Mesenchymal stem cell (in vitro differentiated cells and primary cell): ENCODE results near the gene SLC35A3.

Experiments used
- DNase-seq: peaks from one replicate; pipeline ENCODE4 v3.0.0-alpha.2; 2013
- H2AFZ ChIP-seq: one replicate; pipeline ENCODE4 v1.6.1; 2013; ENCODE audit warnings: low read depth, mild to moderate bottlenecking, control low read depth, inconsistent platforms, low read length, moderate library complexity
- H2AK5ac ChIP-seq: 2 replicates; pipeline ENCODE4 v1.6.1; 2013; ENCODE audit warnings: low read length, moderate library complexity, mild to moderate bottlenecking, inconsistent platforms; ENCODE audit not compliant: severe bottlenecking
- H2BK120ac ChIP-seq: one replicate; pipeline ENCODE4 v1.6.1; 2013; ENCODE audit warnings: low read depth, mild to moderate bottlenecking, inconsistent platforms, low read length, moderate library complexity
- H2BK12ac ChIP-seq, 2 experiments: one replicate each; pipeline ENCODE4 v1.6.1; 2013; ENCODE audit warnings: inconsistent platforms in 2 of 2, low read length in 2 of 2, mild to moderate bottlenecking in 2 of 2, moderate library complexity in 2 of 2, control low read depth in 1 of 2
- H2BK15ac ChIP-seq: one replicate; pipeline ENCODE4 v1.6.1; 2013; ENCODE audit warnings: mild to moderate bottlenecking, low read depth, inconsistent platforms; ENCODE audit not compliant: poor library complexity, severe bottlenecking
- H2BK5ac ChIP-seq: 2 replicates; pipeline ENCODE4 v1.6.1; 2013; ENCODE audit warnings: low read depth, mild to moderate bottlenecking, low read length, control low read depth, inconsistent platforms; ENCODE audit not compliant: poor library complexity, severe bottlenecking
- H3K14ac ChIP-seq, 2 experiments: one replicate each; pipeline ENCODE4 v1.6.1; 2013; ENCODE audit warnings: inconsistent platforms in 2 of 2, low read length in 2 of 2, control low read depth in 1 of 2, mild to moderate bottlenecking in 1 of 2, moderate library complexity in 1 of 2
- H3K18ac ChIP-seq, 2 experiments: one replicate each; pipeline ENCODE4 v1.6.1; 2013; ENCODE audit warnings: inconsistent platforms in 2 of 2, low read length in 2 of 2, control low read depth in 1 of 2, low read depth in 1 of 2, mild to moderate bottlenecking in 1 of 2
- H3K23ac ChIP-seq, 2 experiments: one replicate each; pipeline ENCODE4 v1.6.1; 2013; ENCODE audit warnings: inconsistent platforms in 2 of 2, low read length in 2 of 2, mild to moderate bottlenecking in 2 of 2, moderate library complexity in 2 of 2, control low read depth in 1 of 2
- H3K27ac ChIP-seq: 2 replicates; pipeline ENCODE4 v1.5.1; 2013; ENCODE audit warnings: mild to moderate bottlenecking, moderate library complexity, low read length, control low read depth, inconsistent platforms; ENCODE audit not compliant: poor library complexity, severe bottlenecking
- H3K27me3 ChIP-seq, 2 experiments: 2 replicates each; pipeline versions ENCODE4 v1.6.1 to v1.7.0; 2013; ENCODE audit warnings: low read length in 2 of 2, mild to moderate bottlenecking in 2 of 2, moderate library complexity in 2 of 2, control low read depth in 1 of 2, inconsistent platforms in 1 of 2; ENCODE audit not compliant: control insufficient read depth in 1 of 2, insufficient read depth in 1 of 2
- H3K36me3 ChIP-seq, 2 experiments: 2 replicates each; pipeline versions ENCODE4 v1.6.1 to v1.7.0; 2013; ENCODE audit warnings: low read length in 2 of 2, control low read depth in 1 of 2, inconsistent platforms in 1 of 2, low read depth in 1 of 2, mild to moderate bottlenecking in 1 of 2; ENCODE audit not compliant: insufficient read depth in 2 of 2, control insufficient read depth in 1 of 2
- H3K4ac ChIP-seq, 2 experiments: one replicate each; pipeline ENCODE4 v1.6.1; 2013; ENCODE audit warnings: inconsistent platforms in 2 of 2, low read length in 2 of 2, mild to moderate bottlenecking in 2 of 2, moderate library complexity in 2 of 2, control low read depth in 1 of 2, low read depth in 1 of 2
- H3K4me1 ChIP-seq: 2 replicates; pipeline ENCODE4 v1.6.1; 2013; ENCODE audit warnings: low read depth, low read length, control low read depth; ENCODE audit not compliant: control insufficient read depth, insufficient read depth
- H3K4me2 ChIP-seq: 2 replicates; pipeline ENCODE4 v1.6.1; 2013; ENCODE audit warnings: low read length, mild to moderate bottlenecking, inconsistent platforms; ENCODE audit not compliant: poor library complexity, severe bottlenecking
- H3K4me3 ChIP-seq, 2 experiments: 2 replicates each; pipeline versions ENCODE4 v1.5.1 to v1.7.0; 2013; ENCODE audit warnings: low read length in 2 of 2, mild to moderate bottlenecking in 2 of 2, control low read depth in 1 of 2, low read depth in 1 of 2; ENCODE audit not compliant: insufficient read depth in 1 of 2
- H3K79me1 ChIP-seq: replicated peaks from 2 replicates; pipeline ENCODE4 v1.6.1; 2013; ENCODE audit warnings: mild to moderate bottlenecking, control low read depth, low read length, inconsistent platforms; ENCODE audit not compliant: poor library complexity, severe bottlenecking
- H3K9ac ChIP-seq: 2 replicates; pipeline ENCODE4 v1.7.0; 2013; ENCODE audit warnings: mild to moderate bottlenecking, low read length, moderate library complexity
- H3K9me3 ChIP-seq: 2 replicates; pipeline ENCODE4 v1.7.0; 2013; ENCODE audit warnings: mild to moderate bottlenecking, low read length; ENCODE audit not compliant: control insufficient read depth
- H4K8ac ChIP-seq: one replicate; pipeline ENCODE4 v1.6.1; 2013; ENCODE audit warnings: inconsistent platforms, mild to moderate bottlenecking, low read length, moderate library complexity
- H4K91ac ChIP-seq: one replicate; pipeline ENCODE4 v1.6.1; 2013; ENCODE audit warnings: mild to moderate bottlenecking, low read length, inconsistent platforms
- WGBS: methylation state at CpG from one replicate; pipeline ENCODE4 v1.1.7; 2013; ENCODE audit warnings: mixed read lengths; 5-methylcytosine and 5-hydroxymethylcytosine counted together

Gene SLC35A3

GRCh38 chr1:100023482-100023881, 53.7 kb downstream of the SLC35A3 start:
- H4K8ac ChIP-seq: no peak overlapping the region
- H3K4ac ChIP-seq: no peak overlapping the region
- no peaks in the 10 kb centered on the region for H3K9me3 ChIP-seq
- no peak overlapping the region for H2BK15ac ChIP-seq
- no peak overlapping the region for H2BK120ac ChIP-seq
- H2AFZ ChIP-seq: no peak overlapping the region
- no peak overlapping the region for H4K91ac ChIP-seq
- no peak overlapping the region for H3K18ac ChIP-seq
- H3K4me2 ChIP-seq: no peak overlapping the region
- no peaks in the 10 kb centered on the region for H3K27me3 ChIP-seq
- H3K36me3 ChIP-seq: peaks cover 0 to 15% of the 10 kb centered on the region in 2 experiments
- no peak overlapping the region for H2AK5ac ChIP-seq
- no peaks in the 10 kb centered on the region for H3K4me1 ChIP-seq
- no peak overlapping the region for H3K4me3 ChIP-seq
- no peak overlapping the region for H2BK12ac ChIP-seq
- H2BK5ac ChIP-seq: no peak overlapping the region
- peaks cover 2% of the 10 kb centered on the region for H3K79me1 ChIP-seq
- H3K9ac ChIP-seq: no peak overlapping the region
- H3K23ac ChIP-seq: no peak overlapping the region
- no peak for DNase-seq
- no peak overlapping the region for H3K14ac ChIP-seq
- H3K27ac ChIP-seq: no peak overlapping the region
- 93% methylated on average over 5 of the region's 6 CpGs for WGBS

DNA sequence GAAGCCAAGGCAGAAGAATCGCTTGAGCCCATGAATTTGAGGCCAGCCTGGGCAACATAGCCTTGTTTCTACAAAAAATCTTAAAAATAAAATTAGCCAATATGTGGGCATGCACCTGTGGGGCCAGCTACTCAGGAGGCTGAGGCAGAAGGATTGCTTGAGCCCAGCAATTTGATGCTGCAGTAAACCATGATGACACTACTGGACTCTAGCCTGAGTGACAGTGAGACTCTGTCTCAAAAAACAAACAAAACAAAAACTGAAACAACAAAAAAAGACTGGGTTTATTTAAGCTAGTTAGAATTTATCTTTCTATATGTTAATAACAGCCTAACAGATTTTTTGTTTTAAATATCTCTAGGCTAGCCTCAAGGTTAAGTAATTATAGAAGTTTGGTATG, 57.4 kb downstream of the SLC35A3 start:
- Histone ChIP-seq H3K23ac (no peak overlapping the region), H3K14ac (no peak overlapping the region), H3K79me1 (peaks cover 3% of the 10 kb centered on the region), H3K36me3 (peaks cover 0 to 4% of the 10 kb centered on the region in 2 experiments), H3K27ac (no peak overlapping the region), H3K4me1 (no peaks in the 10 kb centered on the region), H3K4ac (no peak overlapping the region), H3K9ac (no peak overlapping the region), H2AFZ (no peak overlapping the region), H2BK5ac (no peak overlapping the region), H3K4me2 (no peak overlapping the region), H3K4me3 (no peak overlapping the region), H2AK5ac (no peak overlapping the region), H4K91ac (no peak overlapping the region), H2BK120ac (no peak overlapping the region), H2BK15ac (no peak overlapping the region), H2BK12ac (no peak overlapping the region), H4K8ac (no peak overlapping the region), H3K18ac (no peak overlapping the region), H3K9me3 (no peaks in the 10 kb centered on the region), H3K27me3 (no peaks in the 10 kb centered on the region)
- DNase-seq: no peak
- 88% methylated on average over 1 of the region's 1 CpG for WGBS

DNA sequence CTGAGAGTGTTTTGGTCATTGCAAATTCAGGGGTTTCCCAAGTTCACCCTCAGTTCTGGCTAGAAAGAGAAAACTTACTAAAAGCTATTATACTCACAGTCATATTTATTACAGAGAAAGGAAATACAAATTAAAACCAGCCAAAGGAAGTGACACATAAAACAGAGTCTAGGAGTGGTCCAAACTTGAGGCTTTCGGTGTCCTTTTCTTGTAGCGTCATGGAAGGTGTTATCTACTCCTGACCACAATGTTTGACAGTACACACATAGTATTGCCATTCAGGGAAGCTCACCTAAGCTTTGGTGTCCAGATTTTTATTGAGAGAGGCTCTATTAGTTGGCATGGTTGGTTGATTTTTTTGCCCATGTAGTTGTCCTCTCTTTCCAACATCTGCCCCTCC, 59.0 kb downstream of the SLC35A3 start:
- H3K36me3 ChIP-seq: peaks cover 0 to 4% of the 10 kb centered on the region in 2 experiments
- H3K14ac ChIP-seq: no peak overlapping the region
- no peak overlapping the region for H2BK5ac ChIP-seq
- no peak overlapping the region for H3K27ac ChIP-seq
- no peak overlapping the region for H2BK12ac ChIP-seq
- no peak overlapping the region for H2AFZ ChIP-seq
- no peak overlapping the region for H2BK15ac ChIP-seq
- H3K9me3 ChIP-seq: no peaks in the 10 kb centered on the region
- H3K18ac ChIP-seq: no peak overlapping the region
- H3K23ac ChIP-seq: no peak overlapping the region
- H3K4me1 ChIP-seq: no peaks in the 10 kb centered on the region
- H3K4ac ChIP-seq: no peak overlapping the region
- no peak overlapping the region for H3K9ac ChIP-seq
- WGBS: 100% methylated on average over 2 of the region's 2 CpGs
- no peak overlapping the region for H2BK120ac ChIP-seq
- H3K79me1 ChIP-seq: peaks cover 2% of the 10 kb centered on the region
- no peak overlapping the region for H4K91ac ChIP-seq
- H3K4me2 ChIP-seq: no peak overlapping the region
- DNase-seq: no peak
- H3K4me3 ChIP-seq: no peak overlapping the region
- H3K27me3 ChIP-seq: no peaks in the 10 kb centered on the region
- H2AK5ac ChIP-seq: no peak overlapping the region
- H4K8ac ChIP-seq: no peak overlapping the region

- no peaks in the 10 kb centered on the region for H3K4me1 ChIP-seq
- H2BK15ac ChIP-seq: no peak overlapping the region
- no peak overlapping the region for H3K23ac ChIP-seq
- H3K4me2 ChIP-seq: no peak overlapping the region
- peak; percentile 54 for DNase-seq
- H2BK5ac ChIP-seq: no peak overlapping the region
- H3K9me3 ChIP-seq: no peaks in the 10 kb centered on the region
- H3K27ac ChIP-seq: no peak overlapping the region
- H4K8ac ChIP-seq: no peak overlapping the region
- no peak overlapping the region for H3K9ac ChIP-seq
- H3K27me3 ChIP-seq: no peaks in the 10 kb centered on the region
- H2BK12ac ChIP-seq: no peak overlapping the region
- no peak overlapping the region for H2AK5ac ChIP-seq
- peaks cover 6% of the 10 kb centered on the region for H3K79me1 ChIP-seq
- no peak overlapping the region for H2AFZ ChIP-seq
- no peak overlapping the region for H4K91ac ChIP-seq
- no peak overlapping the region for H2BK120ac ChIP-seq
- H3K18ac ChIP-seq: no peak overlapping the region
- no peak overlapping the region for H3K14ac ChIP-seq
- no peak overlapping the region for H3K4me3 ChIP-seq
- peaks cover 0 to 3% of the 10 kb centered on the region in 2 experiments for H3K36me3 ChIP-seq
- no peak overlapping the region for H3K4ac ChIP-seq
Measured at GRCh38 chr1:100034470-100034869, 64.7 kb downstream of the SLC35A3 start.
